GM18498 (cell line): ENCODE measurements around the gene AKAP7.
"Not testable (repeated sequence)": the region's sequence is repeated elsewhere in the genome, so short reads cannot be mapped to it uniquely, and the experiment has no call there.

Experiments used
- ATAC-seq: cut with Tn5 transposase; IDR thresholded peaks from one replicate; pipeline ENCODE4 v1.9.1; 2021; ENCODE audit warnings: mild to moderate bottlenecking, moderate library complexity; ENCODE audit not compliant: unreplicated experiment

Gene AKAP7

GRCh38 chr6:131288214-131288613 lies 152.9 kb downstream of the AKAP7 start:
- no peak for ATAC-seq

GRCh38 chr6:131290955-131291354 lies 155.7 kb downstream of the AKAP7 start:
- ATAC-seq: no peak

GRCh38 chr6:131292145-131292938 lies 157.1 kb downstream of the AKAP7 start:
- ATAC-seq: no peak

- ATAC-seq: no peak
These were observed 158.2 kb downstream of the AKAP7 start for GRCh38 chr6:131293472-131293911.

GRCh38 chr6:131295081-131295480 lies 159.8 kb downstream of the AKAP7 start:
- ATAC-seq: no peak

GRCh38 chr6:131300826-131301225 lies 165.6 kb downstream of the AKAP7 start:
- not testable (repeated sequence) for ATAC-seq

GRCh38 chr6:131303338-131303930 lies 168.2 kb downstream of the AKAP7 start:
- ATAC-seq: no peak

GRCh38 chr6:131305037-131305850 lies 170.0 kb downstream of the AKAP7 start:
- no peak for ATAC-seq

- no peak for ATAC-seq
These were observed 174.2 kb downstream of the AKAP7 start for GRCh38 chr6:131309437-131309836.

- no peak for ATAC-seq
These were observed 179.6 kb downstream of the AKAP7 start for GRCh38 chr6:131314838-131315237.

GRCh38 chr6:131316654-131317053 lies 181.4 kb downstream of the AKAP7 start:
- ATAC-seq: no peak

- no peak for ATAC-seq
These were observed 182.2 kb downstream of the AKAP7 start for GRCh38 chr6:131317516-131317915.

- ATAC-seq: no peak
These were observed 186.3 kb downstream of the AKAP7 start for GRCh38 chr6:131321589-131321988.

GRCh38 chr6:131322125-131322524 lies 186.9 kb downstream of the AKAP7 start:
- no peak for ATAC-seq

GRCh38 chr6:131325669-131326068 lies 190.4 kb downstream of the AKAP7 start:
- ATAC-seq: not testable (repeated sequence)

GRCh38 chr6:131328727-131329126 lies 193.5 kb downstream of the AKAP7 start:
- ATAC-seq: not testable (repeated sequence)

GRCh38 chr6:131331151-131331550 lies 195.9 kb downstream of the AKAP7 start:
- no peak for ATAC-seq

GRCh38 chr6:131331873-131332781 lies 196.9 kb downstream of the AKAP7 start:
- no peak for ATAC-seq
